Measurements from ENCODE around the gene CD1C. TPM values are rescaled to one million over a fixed set of nuclear protein-coding genes. Genes with fewer than 3 reads are reported as not detected.

The CD1C gene
- total and polyA plus RNA-seq, 9 of the 15 experiments (the other 6 are each of a cell fraction or from before 2014, with no cell fraction given) = not detected

- H2AFZ ChIP-seq (ENCODE audit: low read depth, low read length) = no peak overlapping the region
- no peak for FAIRE-seq
- in situ Hi-C loops (cut with MboI) = no loop called here
Observed at GRCh38 chr1:158272681-158273080, 17.0 kb upstream of the CD1C start.

More at GRCh38 chr1:158272681-158273080, 17.0 kb upstream of the CD1C start:
- no peak for ATAC-seq
- BruUV-seq (replicated peaks) = no TSS peak
- Histone ChIP-seq H3K36me3 (ENCODE audit: control insufficient read depth, insufficient read depth, low read length) (no peaks in the 10 kb centered on the region), H3K27ac (ENCODE audit: extremely low read depth, low read depth, low read length) (no peak overlapping the region), H3K9ac (ENCODE audit: insufficient read depth in 1 of 2, low read depth in 2 of 2, low read length in 2 of 2) (no peak overlapping the region), H3K4me3 (no peak overlapping the region), H3K4me1 (replicated peaks in 1 of 2; ENCODE audit: control insufficient read depth in 2 of 2, insufficient read depth in 2 of 2, low read length in 2 of 2) (no peaks in the 10 kb centered on the region), H4K20me1 (replicated peaks; ENCODE audit: control insufficient read depth, insufficient read depth, low read length) (no peaks in the 10 kb centered on the region), H3K79me2 (ENCODE audit: control insufficient read depth, insufficient read depth, low read length) (no peaks in the 10 kb centered on the region), H3K4me2 (ENCODE audit: insufficient read depth, low read length) (no peak overlapping the region), H3K9me3 (replicated peaks; ENCODE audit: control insufficient read depth, insufficient read depth, low read depth, low read length) (no peaks in the 10 kb centered on the region), H3K9me1 (ENCODE audit: control insufficient read depth, insufficient read depth, low read length) (no peaks in the 10 kb centered on the region), H3K27me3 (ENCODE audit: control insufficient read depth in 2 of 2, insufficient read depth in 2 of 2, low read length in 2 of 2) (no peaks in the 10 kb centered on the region)
- TF ChIP-seq, protein P1, sequence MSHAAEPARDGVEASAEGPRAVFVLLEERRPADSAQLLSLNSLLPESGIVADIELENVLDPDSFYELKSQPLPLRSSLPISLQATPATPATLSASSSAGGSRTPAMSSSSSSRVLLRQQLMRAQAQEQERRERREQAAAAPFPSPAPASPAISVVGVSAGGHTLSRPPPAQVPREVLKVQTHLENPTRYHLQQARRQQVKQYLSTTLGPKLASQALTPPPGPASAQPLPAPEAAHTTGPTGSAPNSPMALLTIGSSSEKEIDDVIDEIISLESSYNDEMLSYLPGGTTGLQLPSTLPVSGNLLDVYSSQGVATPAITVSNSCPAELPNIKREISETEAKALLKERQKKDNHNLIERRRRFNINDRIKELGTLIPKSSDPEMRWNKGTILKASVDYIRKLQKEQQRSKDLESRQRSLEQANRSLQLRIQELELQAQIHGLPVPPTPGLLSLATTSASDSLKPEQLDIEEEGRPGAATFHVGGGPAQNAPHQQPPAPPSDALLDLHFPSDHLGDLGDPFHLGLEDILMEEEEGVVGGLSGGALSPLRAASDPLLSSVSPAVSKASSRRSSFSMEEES (CRISPR knock-in tag; IDR thresholded peaks at IDR 0.05) = peak; percentile 25; the same call in 1 of the 2 replicates
- TF ChIP-seq SIRT6 (IDR thresholded peaks at IDR 0.05; ENCODE audit: low read depth, low read length) (no peak), CTBP1 (IDR thresholded peaks at IDR 0.05; ENCODE audit: borderline replicate concordance) (no peak), COPS2 (conservative IDR thresholded peaks at IDR 0.05) (no peak), HNRNPLL (IDR thresholded peaks at IDR 0.05; ENCODE audit: low read depth, low read length, poor library complexity, severe bottlenecking) (no peak), ZNF407 (IDR thresholded peaks at IDR 0.05; ENCODE audit: low read depth) (no peak), ETV6 (IDR thresholded peaks at IDR 0.05; ENCODE audit: borderline replicate concordance in 1 of 2, low read depth in 2 of 2, low read length in 1 of 2) (no peak), ETV6 (CRISPR knock-in tag; IDR thresholded peaks at IDR 0.05; ENCODE audit: borderline replicate concordance) (no peak), NBN (IDR thresholded peaks at IDR 0.05; ENCODE audit: low read depth) (no peak)
- POLR2A ChIA-PET = interaction anchor here (0.6 kb wide), 1 partner anchor 123 kb away, joined by 3 read pairs; no protein-coding TSS in a partner anchor
- DNase-seq (ENCODE audit: extremely low read depth in 1 of 4, low spot score in 3 of 4) = no peak
- intact Hi-C loops (cut with micrococcal nuclease) = no loop called here
- CTCF ChIA-PET (ENCODE audit: low intra/inter-chr PET ratio) = no interaction called here
